GM21526 (cell line): Measurements from ENCODE around the gene PIGZ.

Experiments
- ATAC-seq: cut with Tn5 transposase; IDR thresholded peaks from one replicate; pipeline ENCODE4 v1.9.1; 2021; ENCODE audit warnings: moderate library complexity; ENCODE audit not compliant: unreplicated experiment, low FRiP score

Gene PIGZ

GRCh38 chr3:196927571-196928453, 40.8 kb downstream of the PIGZ start:
- ATAC-seq, result no peak

- ATAC-seq, result no peak
Observed at GRCh38 chr3:196920733-196921132, 47.9 kb downstream of the PIGZ start.

- ATAC-seq, result no peak
Observed at GRCh38 chr3:196918968-196919367, 49.7 kb downstream of the PIGZ start.

- no peak for ATAC-seq
Observed at GRCh38 chr3:196916995-196917394, 51.6 kb downstream of the PIGZ start.

GRCh38 chr3:196916221-196916620, 52.4 kb downstream of the PIGZ start:
- ATAC-seq, result no peak

- no peak for ATAC-seq
Observed at GRCh38 chr3:196915375-196915774, 53.3 kb downstream of the PIGZ start.

GRCh38 chr3:196914866-196915265, 53.8 kb downstream of the PIGZ start:
- ATAC-seq, result no peak

- ATAC-seq, result no peak
Observed at GRCh38 chr3:196903740-196904139, 64.9 kb downstream of the PIGZ start.

- no peak for ATAC-seq
Observed at GRCh38 chr3:196902296-196902695, 66.3 kb downstream of the PIGZ start.

- no peak for ATAC-seq
Observed at GRCh38 chr3:196901768-196902167, 66.9 kb downstream of the PIGZ start.
